ENCODE results near the gene EED.

EED gene

DNA sequence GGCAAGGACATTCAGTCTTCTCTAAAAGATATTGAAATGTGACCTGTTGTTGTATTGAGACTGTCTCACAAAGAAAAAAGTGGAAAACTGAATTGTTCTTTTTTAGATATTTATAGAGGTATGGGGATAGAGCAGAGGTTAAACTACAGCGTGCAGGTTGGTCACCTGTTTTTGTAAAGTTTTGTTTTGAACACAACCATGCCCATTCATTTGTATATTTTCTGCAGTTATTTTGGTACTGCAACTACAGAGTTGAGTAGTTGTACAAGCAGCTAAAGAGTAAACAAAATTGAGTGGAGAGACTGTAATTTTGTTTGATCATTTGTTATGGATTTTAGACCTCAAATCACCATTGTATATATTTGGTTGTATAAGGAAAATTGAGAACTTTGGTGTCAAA lies 11.3 kb downstream of the EED start:
- H3K36me3 ChIP-seq = peaks cover 13 to 20% (median 13%) of the 10 kb centered on the region in 3 donors

DNA sequence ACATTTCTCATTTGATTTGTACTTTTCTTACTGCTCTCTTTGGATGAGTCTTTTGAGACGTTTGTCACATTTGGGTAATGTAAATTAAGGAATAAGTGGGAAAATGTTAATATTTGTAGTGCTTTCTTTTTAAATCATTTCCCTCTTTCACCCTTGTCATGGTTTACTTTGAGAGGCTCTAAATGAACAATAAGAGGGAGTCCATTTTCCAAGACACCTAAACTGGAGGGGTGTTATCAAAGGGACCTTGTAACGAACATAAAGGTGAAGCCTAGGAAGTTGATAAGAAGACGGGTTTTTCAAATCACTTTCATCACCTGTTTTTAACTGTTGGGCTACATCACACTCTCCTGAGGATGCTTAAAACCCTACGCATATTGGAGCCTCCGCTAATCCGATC lies 12.1 kb downstream of the EED start:
- intact Hi-C loops (cut with DNase I; ENCODE audit: low total_unique reads) = no loop called here

More for the DNA sequence above, 11.3 kb downstream of the EED start:
- no peak overlapping the region for H3K4me3 ChIP-seq
- no peaks in the 10 kb centered on the region for H3K9me3 ChIP-seq
- H3K27ac ChIP-seq = no peak overlapping the region
- TF ChIP-seq, protein P1, sequence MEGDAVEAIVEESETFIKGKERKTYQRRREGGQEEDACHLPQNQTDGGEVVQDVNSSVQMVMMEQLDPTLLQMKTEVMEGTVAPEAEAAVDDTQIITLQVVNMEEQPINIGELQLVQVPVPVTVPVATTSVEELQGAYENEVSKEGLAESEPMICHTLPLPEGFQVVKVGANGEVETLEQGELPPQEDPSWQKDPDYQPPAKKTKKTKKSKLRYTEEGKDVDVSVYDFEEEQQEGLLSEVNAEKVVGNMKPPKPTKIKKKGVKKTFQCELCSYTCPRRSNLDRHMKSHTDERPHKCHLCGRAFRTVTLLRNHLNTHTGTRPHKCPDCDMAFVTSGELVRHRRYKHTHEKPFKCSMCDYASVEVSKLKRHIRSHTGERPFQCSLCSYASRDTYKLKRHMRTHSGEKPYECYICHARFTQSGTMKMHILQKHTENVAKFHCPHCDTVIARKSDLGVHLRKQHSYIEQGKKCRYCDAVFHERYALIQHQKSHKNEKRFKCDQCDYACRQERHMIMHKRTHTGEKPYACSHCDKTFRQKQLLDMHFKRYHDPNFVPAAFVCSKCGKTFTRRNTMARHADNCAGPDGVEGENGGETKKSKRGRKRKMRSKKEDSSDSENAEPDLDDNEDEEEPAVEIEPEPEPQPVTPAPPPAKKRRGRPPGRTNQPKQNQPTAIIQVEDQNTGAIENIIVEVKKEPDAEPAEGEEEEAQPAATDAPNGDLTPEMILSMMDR (IDR thresholded peaks at IDR 0.05) = no peak
- no peak for DNase-seq
- intact Hi-C loops (cut with DNase I; ENCODE audit: low total_unique reads) = no loop called here
- H3K27me3 ChIP-seq = no peaks in the 10 kb centered on the region
- peaks cover 0 to 4% (median 0%) of the 10 kb centered on the region in 4 donors for H3K4me1 ChIP-seq

DNA sequence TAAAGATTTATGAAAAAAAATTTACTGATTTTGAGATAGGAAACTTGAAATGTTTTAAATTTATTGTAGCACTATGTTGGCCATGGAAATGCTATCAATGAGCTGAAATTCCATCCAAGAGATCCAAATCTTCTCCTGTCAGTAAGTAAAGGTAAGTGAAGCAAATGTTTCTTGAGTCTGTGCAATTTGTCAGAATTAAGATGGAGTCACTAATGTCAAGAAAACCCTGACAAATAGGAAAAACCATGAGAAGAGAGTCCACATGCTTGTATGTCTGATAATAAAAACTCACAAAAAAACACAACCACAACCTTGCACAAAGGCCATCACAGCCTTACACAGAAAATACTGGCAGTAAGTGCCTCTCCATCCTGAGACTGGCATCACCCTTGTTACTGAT lies 12.9 kb downstream of the EED start:
- peaks cover 21 to 29% (median 26%) of the 10 kb centered on the region in 3 donors for H3K36me3 ChIP-seq
- H3K27ac ChIP-seq = no peak overlapping the region
- no peak overlapping the region for H3K4me3 ChIP-seq
- DNase-seq = no peak
- intact Hi-C loops (cut with DNase I; ENCODE audit: low total_unique reads) = no loop called here
- H3K27me3 ChIP-seq = no peaks in the 10 kb centered on the region
- no peaks in the 10 kb centered on the region for H3K4me1 ChIP-seq
- H3K9me3 ChIP-seq = no peaks in the 10 kb centered on the region
- TF ChIP-seq, protein P1 (IDR thresholded peaks at IDR 0.05) = no peak

More for the DNA sequence above, 12.1 kb downstream of the EED start:
- DNase-seq = no peak
- TF ChIP-seq, protein P1 (IDR thresholded peaks at IDR 0.05) = no peak
- Histone ChIP-seq H3K4me3 (no peak overlapping the region), H3K27ac (no peak overlapping the region), H3K4me1 (peaks cover 0 to 1% (median 0%) of the 10 kb centered on the region in 4 donors), H3K27me3 (no peaks in the 10 kb centered on the region), H3K36me3 (peaks cover 19 to 20% (median 20%) of the 10 kb centered on the region in 3 donors), H3K9me3 (no peaks in the 10 kb centered on the region)

DNA sequence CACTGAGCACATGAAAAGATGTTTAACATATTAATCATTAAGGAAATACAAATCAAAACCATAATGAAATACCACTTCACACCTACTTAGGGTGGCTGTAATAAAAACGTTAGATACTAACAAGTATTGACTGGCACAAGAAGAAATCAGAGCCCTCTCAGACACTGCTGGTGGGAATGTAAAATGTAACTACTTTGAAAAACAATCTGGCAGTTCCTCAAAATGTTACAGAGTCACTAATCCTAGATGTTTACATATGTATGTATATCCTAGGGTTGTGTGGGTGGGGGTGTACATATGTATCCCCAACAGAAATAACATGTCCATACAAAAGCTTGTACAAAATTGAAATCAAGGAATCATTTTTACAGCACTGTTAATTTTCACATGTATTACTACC lies 15.2 kb downstream of the EED start:
- peaks cover 21 to 35% (median 29%) of the 10 kb centered on the region in 3 donors for H3K36me3 ChIP-seq
- no peak overlapping the region for H3K27ac ChIP-seq
- DNase-seq = no peak
- TF ChIP-seq, protein P1 (IDR thresholded peaks at IDR 0.05) = no peak
- H3K4me3 ChIP-seq = no peak overlapping the region
- H3K27me3 ChIP-seq = no peaks in the 10 kb centered on the region
- H3K9me3 ChIP-seq = no peaks in the 10 kb centered on the region
- intact Hi-C loops (cut with DNase I; ENCODE audit: low total_unique reads) = no loop called here
- no peaks in the 10 kb centered on the region for H3K4me1 ChIP-seq

DNA sequence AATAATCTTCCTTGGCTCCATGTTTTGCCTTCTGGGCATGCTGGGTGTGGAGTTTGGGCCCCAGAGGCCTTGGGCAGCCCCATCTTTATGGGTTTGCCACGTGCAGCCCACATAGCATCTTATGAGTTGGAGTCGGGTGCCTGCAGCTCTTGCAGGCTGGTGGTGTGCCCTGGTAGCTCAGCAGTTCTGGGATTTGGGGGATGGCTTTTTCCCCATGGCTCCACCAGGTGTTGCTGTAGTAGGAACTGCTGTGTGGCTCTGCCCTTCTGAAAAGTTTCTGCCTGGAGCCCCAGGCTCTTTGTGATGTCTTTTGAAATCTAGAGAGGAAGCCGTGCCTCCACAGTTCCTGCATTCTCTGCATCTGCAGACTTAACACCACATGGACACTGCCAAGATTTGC lies 16.8 kb downstream of the EED start:
- no peaks in the 10 kb centered on the region for H3K9me3 ChIP-seq
- H3K36me3 ChIP-seq = peaks cover 21 to 35% (median 22%) of the 10 kb centered on the region in 3 donors
- H3K4me3 ChIP-seq = no peak overlapping the region

More for the DNA sequence above, 16.8 kb downstream of the EED start:
- no peaks in the 10 kb centered on the region for H3K4me1 ChIP-seq
- no peak overlapping the region for H3K27ac ChIP-seq
- intact Hi-C loops (cut with DNase I; ENCODE audit: low total_unique reads) = no loop called here
- DNase-seq = no peak
- H3K27me3 ChIP-seq = no peaks in the 10 kb centered on the region
- TF ChIP-seq, protein P1 (IDR thresholded peaks at IDR 0.05) = no peak

Data from tibial artery (tissue), 4 donors.